ENCODE results near the gene FNDC3A. TPM values are rescaled to one million over a fixed set of nuclear protein-coding genes. Genes with fewer than 3 reads are reported as not detected.

Gene FNDC3A
- total RNA-seq, 1 donor = 50.7 TPM

GRCh38 chr13:49099513-49099877, 123.8 kb downstream of the FNDC3A start:
- H4K20me1 ChIP-seq (ENCODE audit: insufficient read depth, low read length) = no peaks in the 10 kb centered on the region
- H3K27ac ChIP-seq (ENCODE audit: low read depth, low read length) = no peak overlapping the region
- H3K4me1 ChIP-seq (ENCODE audit: insufficient read depth, low read length) = peaks cover 25% of the 10 kb centered on the region
- peaks cover 7% of the 10 kb centered on the region for H3K79me2 ChIP-seq (ENCODE audit: insufficient read depth, low read length)
- DNase-seq (ENCODE audit: insufficient read length, low spot score, missing footprints) = no peak
- H3K9me3 ChIP-seq (ENCODE audit: low read depth, low read length) = no peaks in the 10 kb centered on the region
- no peak overlapping the region for H3K4me2 ChIP-seq (ENCODE audit: insufficient read depth, low read length)
- no peaks in the 10 kb centered on the region for H3K36me3 ChIP-seq (ENCODE audit: insufficient read depth, low read length)
- no peak overlapping the region for H3K4me3 ChIP-seq (ENCODE audit: insufficient read depth, low read length)
- no peak overlapping the region for H2AFZ ChIP-seq (ENCODE audit: low read length)
- H3K27me3 ChIP-seq (ENCODE audit: insufficient read depth, low read length) = no peaks in the 10 kb centered on the region
- no peak for TF ChIP-seq CTCF (IDR thresholded peaks at IDR 0.05; ENCODE audit: extremely low read depth, low read depth, low read length)

- peaks cover 7% of the 10 kb centered on the region for H3K79me2 ChIP-seq (ENCODE audit: insufficient read depth, low read length)
- no peak for DNase-seq (ENCODE audit: insufficient read length, low spot score, missing footprints)
- no peaks in the 10 kb centered on the region for H3K9me3 ChIP-seq (ENCODE audit: low read depth, low read length)
- no peak overlapping the region for H3K27ac ChIP-seq (ENCODE audit: low read depth, low read length)
- no peak overlapping the region for H3K4me3 ChIP-seq (ENCODE audit: insufficient read depth, low read length)
- TF ChIP-seq CTCF (IDR thresholded peaks at IDR 0.05; ENCODE audit: extremely low read depth, low read depth, low read length) = no peak
- H3K27me3 ChIP-seq (ENCODE audit: insufficient read depth, low read length) = no peaks in the 10 kb centered on the region
- no peaks in the 10 kb centered on the region for H3K36me3 ChIP-seq (ENCODE audit: insufficient read depth, low read length)
- no peak overlapping the region for H2AFZ ChIP-seq (ENCODE audit: low read length)
- no peak overlapping the region for H3K4me2 ChIP-seq (ENCODE audit: insufficient read depth, low read length)
- peaks cover 25% of the 10 kb centered on the region for H3K4me1 ChIP-seq (ENCODE audit: insufficient read depth, low read length)
- H4K20me1 ChIP-seq (ENCODE audit: insufficient read depth, low read length) = no peaks in the 10 kb centered on the region
Observed at GRCh38 chr13:49100637-49101570, 125.2 kb downstream of the FNDC3A start.

GRCh38 chr13:49108196-49108595, 132.5 kb downstream of the FNDC3A start:
- Histone ChIP-seq H3K9me3 (ENCODE audit: low read depth, low read length) (no peaks in the 10 kb centered on the region), H3K36me3 (ENCODE audit: insufficient read depth, low read length) (no peaks in the 10 kb centered on the region), H3K27ac (ENCODE audit: low read depth, low read length) (no peak overlapping the region), H4K20me1 (ENCODE audit: insufficient read depth, low read length) (no peaks in the 10 kb centered on the region), H3K4me1 (ENCODE audit: insufficient read depth, low read length) (peaks cover 20% of the 10 kb centered on the region), H3K27me3 (ENCODE audit: insufficient read depth, low read length) (no peaks in the 10 kb centered on the region), H3K4me3 (ENCODE audit: insufficient read depth, low read length) (no peak overlapping the region), H3K79me2 (ENCODE audit: insufficient read depth, low read length) (peaks cover 28% of the 10 kb centered on the region), H2AFZ (ENCODE audit: low read length) (no peak overlapping the region), H3K4me2 (ENCODE audit: insufficient read depth, low read length) (no peak overlapping the region)
- no peak for DNase-seq (ENCODE audit: insufficient read length, low spot score, missing footprints)
- no peak for TF ChIP-seq CTCF (IDR thresholded peaks at IDR 0.05; ENCODE audit: extremely low read depth, low read depth, low read length)

- peaks cover 44% of the 10 kb centered on the region for H3K79me2 ChIP-seq (ENCODE audit: insufficient read depth, low read length)
- peaks cover 29% of the 10 kb centered on the region for H3K4me1 ChIP-seq (ENCODE audit: insufficient read depth, low read length)
- no peaks in the 10 kb centered on the region for H3K27me3 ChIP-seq (ENCODE audit: insufficient read depth, low read length)
- peaks cover 3% of the 10 kb centered on the region for H3K36me3 ChIP-seq (ENCODE audit: insufficient read depth, low read length)
- TF ChIP-seq CTCF (IDR thresholded peaks at IDR 0.05; ENCODE audit: extremely low read depth, low read depth, low read length) = no peak
- H3K4me3 ChIP-seq (ENCODE audit: insufficient read depth, low read length) = peak overlapping the region; percentile 73
- no peaks in the 10 kb centered on the region for H3K9me3 ChIP-seq (ENCODE audit: low read depth, low read length)
- H3K4me2 ChIP-seq (ENCODE audit: insufficient read depth, low read length) = peak overlapping the region; percentile 73
- H3K27ac ChIP-seq (ENCODE audit: low read depth, low read length) = peak overlapping the region; percentile 82
- H2AFZ ChIP-seq (ENCODE audit: low read length) = peak overlapping the region; percentile 61
- peak; percentile 84 for DNase-seq (ENCODE audit: insufficient read length, low spot score, missing footprints)
- no peaks in the 10 kb centered on the region for H4K20me1 ChIP-seq (ENCODE audit: insufficient read depth, low read length)
Observed at GRCh38 chr13:49110122-49110912, 134.6 kb downstream of the FNDC3A start.
